ENCODE data around the gene C9orf40. TPM values are rescaled to one million over a fixed set of nuclear protein-coding genes. Genes with fewer than 3 reads are reported as not detected.
A peak's percentile ranks its signal among the peaks of the same experiment; 100 is the strongest.

The C9orf40 gene
- total RNA-seq (1 to 10 TPM in 5 of 6 donors, under 1 TPM in 1; 0.69 to 2.3 (median 1.1) TPM), polyA plus RNA-seq (1 to 10 TPM; 1.3 to 1.5 TPM)

GRCh38 chr9:74952201-74953151 is at the start of gene C9orf40:
TSS of gene C9orf40 (minus strand) at chr9:74952912. CDS start at chr9:74952611, 301 bp downstream.
- TF ChIP-seq CTCF (IDR thresholded peaks at IDR 0.05), result peak; percentile 67 to 84 (median 78)
- intact Hi-C loops (cut with DNase I), result no loop called here
- peak; percentile 97 to 99 (median 98) for ATAC-seq
- no peaks in the 10 kb centered on the region for H3K9me3 ChIP-seq
- no peak for FAIRE-seq
- no peaks in the 10 kb centered on the region for H3K27me3 ChIP-seq
- H3K27ac ChIP-seq, result peak within 1 kb of the TSS; percentile 80 to 96 (median 94)
- WGBS, 2 donors, result 0% methylated on average over 68 to 125 of the region's 125 CpGs
- H3K4me3 ChIP-seq, result peak within 1 kb of the TSS; percentile 47 to 94 (median 94)
- peak; percentile 87 to 98 (median 92) for DNase-seq
- no peaks in the 10 kb centered on the region for H3K4me1 ChIP-seq
- no peaks in the 10 kb centered on the region for H3K36me3 ChIP-seq

- peak in 1 of 6 donors; percentile 15 for DNase-seq
- peak; percentile 91 to 99 (median 97) for ATAC-seq
- Histone ChIP-seq H3K9me3 (no peaks in the 10 kb centered on the region), H3K36me3 (peaks cover 0 to under 1% (median 0%) of the 10 kb centered on the region in 3 donors), H3K4me1 (no peaks in the 10 kb centered on the region), H3K27me3 (no peaks in the 10 kb centered on the region), H3K4me3 (no peak overlapping the region), H3K27ac (no peak overlapping the region)
- intact Hi-C loops (cut with DNase I), result loop anchor here in 2 of 3 donors (5.0 kb wide), 1 partner anchor 225 kb away; no protein-coding TSS in a partner anchor
- WGBS, 2 donors, result 58 to 60% methylated on average over 4 of the region's 4 CpGs
- TF ChIP-seq CTCF (IDR thresholded peaks at IDR 0.05), result peak; percentile 41 to 74 (median 68)
- FAIRE-seq, result peak; percentile 98
Measured at GRCh38 chr9:75001719-75002421, 49.2 kb upstream of the C9orf40 start.

- intact Hi-C loops (cut with DNase I), result loop anchor here in 2 of 3 donors (5.0 kb wide), 1 partner anchor 224 kb away; no protein-coding TSS in a partner anchor
- ATAC-seq, result no peak
- 91 to 95% methylated on average over 2 of the region's 2 CpGs for WGBS, 2 donors
- peaks cover 0 to 11% (median 0%) of the 10 kb centered on the region in 3 donors for H3K36me3 ChIP-seq
- no peak overlapping the region for H3K27ac ChIP-seq
- H3K4me3 ChIP-seq, result no peak overlapping the region
- no peaks in the 10 kb centered on the region for H3K9me3 ChIP-seq
- DNase-seq, result no peak
- TF ChIP-seq CTCF (IDR thresholded peaks at IDR 0.05), result no peak
- H3K4me1 ChIP-seq, result no peaks in the 10 kb centered on the region
- no peaks in the 10 kb centered on the region for H3K27me3 ChIP-seq
- no peak for FAIRE-seq
Measured at GRCh38 chr9:75000835-75001234, 48.1 kb upstream of the C9orf40 start.

- Histone ChIP-seq H3K4me1 (no peaks in the 10 kb centered on the region), H3K36me3 (peaks cover 0 to 4% (median 0%) of the 10 kb centered on the region in 3 donors), H3K27me3 (no peaks in the 10 kb centered on the region), H3K27ac (no peak overlapping the region), H3K4me3 (no peak overlapping the region), H3K9me3 (no peaks in the 10 kb centered on the region)
- DNase-seq (no peak), FAIRE-seq (no peak), ATAC-seq (no peak)
- no peak for TF ChIP-seq CTCF (IDR thresholded peaks at IDR 0.05)
- intact Hi-C loops (cut with DNase I), result no loop called here
Measured at GRCh38 chr9:74985041-74985440, 32.3 kb upstream of the C9orf40 start.

All from pancreas (tissue), 10 donors.